WTC11 (cell line): ENCODE results near the gene PCTP. TPM values are rescaled to one million over a fixed set of nuclear protein-coding genes. Genes with fewer than 3 reads are reported as not detected.

ENCODE experiments used
- ATAC-seq: fragments of 200-7000 bp; cut with Tn5 transposase; 2 replicates; pipeline ENCODE4 v1.10.0; 2021; ENCODE audit warnings: mild to moderate bottlenecking, moderate library complexity
- CTCF ChIA-PET: fragments of 300-600 bp; sonication (Branson Sonifier 250); formaldehyde crosslinking; loops from one replicate; lab custom pipeline; 2021; ENCODE audit warnings: antibody characterized with exemption; lab: Charles Lee
- POLR2A ChIA-PET: fragments of 350-600 bp; sonication (Branson Sonifier 250); formaldehyde crosslinking; loops from one replicate; lab custom pipeline; 2021; ENCODE audit warnings: antibody characterized with exemption; lab: Charles Lee
- DNase-seq: peaks from one replicate; pipeline ENCODE4 v3.0.0; 2021; ENCODE audit warnings: low spot score
- H3K27ac Mint-ChIP-seq: 2 replicates; pipeline ENCODE4 v1.8.0; 2021; ENCODE audit warnings: mixed read lengths
- H3K27me3 Mint-ChIP-seq: 2 replicates; pipeline ENCODE4 v1.8.0; 2021; ENCODE audit warnings: low read depth, mild to moderate bottlenecking, moderate library complexity, mixed read lengths
- H3K36me3 Mint-ChIP-seq: 2 replicates; pipeline ENCODE4 v1.8.0; 2021; ENCODE audit warnings: mixed read lengths
- H3K4me1 Mint-ChIP-seq: 2 replicates; pipeline ENCODE4 v1.8.0; 2022; ENCODE audit warnings: mixed read lengths
- H3K4me3 Mint-ChIP-seq: 2 replicates; pipeline ENCODE4 v1.8.0; 2021; ENCODE audit warnings: mild to moderate bottlenecking, moderate library complexity, mixed read lengths
- H3K9me3 Mint-ChIP-seq: 2 replicates; pipeline ENCODE4 v1.8.0; 2021; ENCODE audit warnings: mixed read lengths
- E2F4 ChIP-seq: sonication (generic); formaldehyde crosslinking; IDR thresholded peaks from 2 replicates; pipeline ENCODE4 v1.8.1; 2022; ENCODE audit warnings: low read depth, mild to moderate bottlenecking, moderate library complexity, missing genetic modification reagents, borderline replicate concordance
- ELF4 ChIP-seq: sonication (generic); formaldehyde crosslinking; IDR thresholded peaks from 2 replicates; pipeline ENCODE4 v1.8.1; 2022; ENCODE audit warnings: low read depth, mild to moderate bottlenecking, moderate library complexity, missing genetic modification reagents
- ESRRA ChIP-seq: sonication (generic); formaldehyde crosslinking; IDR thresholded peaks from 2 replicates; pipeline ENCODE4 v1.8.1; 2022; ENCODE audit warnings: mild to moderate bottlenecking, missing genetic modification reagents, borderline replicate concordance
- FOXK1 ChIP-seq: sonication (generic); formaldehyde crosslinking; IDR thresholded peaks from 2 replicates; pipeline ENCODE4 v1.8.0; 2022; ENCODE audit warnings: mild to moderate bottlenecking, moderate library complexity, missing genetic modification reagents
- GABPB1 ChIP-seq: sonication (generic); formaldehyde crosslinking; IDR thresholded peaks from 2 replicates; pipeline ENCODE4 v1.8.1; 2023; ENCODE audit warnings: mild to moderate bottlenecking, missing genetic modification reagents
- IRF2 ChIP-seq: sonication (generic); formaldehyde crosslinking; IDR thresholded peaks from 2 replicates; pipeline ENCODE4 v1.8.0; 2022; ENCODE audit warnings: low read depth, missing genetic modification reagents, borderline replicate concordance
- MXD4 ChIP-seq: fragments of 250-450 bp; sonication (Bioruptor Pico); IDR thresholded peaks from 2 replicates; pipeline ENCODE4 v1.8.0; 2021; ENCODE audit warnings: mild to moderate bottlenecking, moderate library complexity, borderline replicate concordance
- NFE2L1 ChIP-seq: sonication (generic); formaldehyde crosslinking; IDR thresholded peaks from 2 replicates; pipeline ENCODE4 v1.8.1; 2023; ENCODE audit warnings: missing genetic modification reagents
- NR1H2 ChIP-seq: sonication (generic); formaldehyde crosslinking; IDR thresholded peaks from 2 replicates; pipeline ENCODE4 v1.9.0; 2021; ENCODE audit warnings: mild to moderate bottlenecking, moderate library complexity, missing genetic modification reagents
- NR3C1 ChIP-seq: sonication (generic); formaldehyde crosslinking; conservative IDR thresholded peaks from 2 replicates; pipeline ENCODE4 v1.8.1; 2023; ENCODE audit warnings: low read depth, mild to moderate bottlenecking, missing genetic modification reagents
- PRRX2 ChIP-seq: fragments of 250-450 bp; sonication (Bioruptor Pico); IDR thresholded peaks from 2 replicates; pipeline ENCODE4 v1.8.0; 2021; ENCODE audit warnings: mild to moderate bottlenecking
- SP1 ChIP-seq: sonication (generic); formaldehyde crosslinking; conservative IDR thresholded peaks from 2 replicates; pipeline ENCODE4 v1.8.1; 2022; ENCODE audit warnings: missing genetic modification reagents
- ZBTB43 ChIP-seq: sonication (generic); formaldehyde crosslinking; IDR thresholded peaks from 2 replicates; pipeline ENCODE4 v1.8.1; 2023; ENCODE audit warnings: mild to moderate bottlenecking, missing genetic modification reagents
- ZNF121 ChIP-seq: sonication (generic); formaldehyde crosslinking; IDR thresholded peaks from 2 replicates; pipeline ENCODE4 v1.8.0; 2023; ENCODE audit warnings: missing genetic modification reagents
- ZNF281 ChIP-seq: sonication (generic); formaldehyde crosslinking; IDR thresholded peaks from 2 replicates; pipeline ENCODE4 v1.8.0; 2023; ENCODE audit warnings: mild to moderate bottlenecking, missing genetic modification reagents
- ZNF425 ChIP-seq: fragments of 250-450 bp; sonication (Bioruptor Pico); conservative IDR thresholded peaks from 2 replicates; pipeline ENCODE4 v1.9.0; 2021; ENCODE audit warnings: mild to moderate bottlenecking
- ZSCAN18 ChIP-seq: fragments of 250-450 bp; sonication (Bioruptor Pico); IDR thresholded peaks from 2 replicates; pipeline ENCODE4 v2.1.2; 2022; ENCODE audit warnings: mild to moderate bottlenecking, moderate library complexity
- total RNA-seq: library from RNA; stranded (reverse); gene quantifications from 3 replicates; pipeline ENCODE4 v1.2.3, GENCODE V29; 2021

The PCTP gene
- total RNA-seq, 1 experiment from 2014 or later, result 10.3 TPM

- TF ChIP-seq IRF2 (CRISPR knock-in tag) (no peak), NR1H2 (no peak), MXD4 (CRISPR knock-in tag) (no peak), PRRX2 (CRISPR knock-in tag) (no peak)
These were observed 26.7 kb downstream of the PCTP start (continued) for GRCh38 chr17:55777471-55777971.

- Mint-ChIP-seq H3K27ac (no peak overlapping the region), H3K27me3 (no peaks in the 10 kb centered on the region), H3K36me3 (peaks cover 7% of the 10 kb centered on the region; the same call in 1 of the 2 replicates), H3K9me3 (no peaks in the 10 kb centered on the region), H3K4me1 (peaks cover 15% of the 10 kb centered on the region), H3K4me3 (no peak overlapping the region)
- ChIA-PET CTCF (interaction anchor here (1.5 kb wide), 1 partner anchor 252 kb away, joined by 5 read pairs; no protein-coding TSS in a partner anchor), POLR2A (no interaction called here)
- no peak for ATAC-seq
- TF ChIP-seq E2F4 (CRISPR knock-in tag), result no peak
- no peak for TF ChIP-seq NR3C1 (CRISPR knock-in tag)
- TF ChIP-seq ZNF121, result no peak
- no peak for TF ChIP-seq NFE2L1 (CRISPR knock-in tag)
- no peak for TF ChIP-seq SP1 (CRISPR knock-in tag)
- TF ChIP-seq ZNF425 (CRISPR knock-in tag), result no peak
- no peak for TF ChIP-seq ESRRA (CRISPR knock-in tag)
- TF ChIP-seq ZBTB43, result no peak
- no peak for TF ChIP-seq MXD4 (CRISPR knock-in tag)
- TF ChIP-seq ELF4 (CRISPR knock-in tag), result no peak
- no peak for TF ChIP-seq ZNF281 (CRISPR knock-in tag)
- TF ChIP-seq ZSCAN18, result no peak
- TF ChIP-seq FOXK1 (CRISPR knock-in tag), result no peak
- no peak for TF ChIP-seq GABPB1 (CRISPR knock-in tag)
- TF ChIP-seq, all 79 proteins: peak for 0
- DNase-seq, result no peak
These were observed 27.7 kb downstream of the PCTP start for GRCh38 chr17:55778389-55779118.
